Neural cell (in vitro differentiated cells): ENCODE measurements around the gene PTPRN2. TPM values are rescaled to one million over a fixed set of nuclear protein-coding genes. Genes with fewer than 3 reads are reported as not detected.
A peak's percentile ranks its signal among the peaks of the same experiment; 100 is the strongest.

ENCODE experiments used
- H2AFZ ChIP-seq: fragments of 200-600, 300-800 bp; sonication (generic), shearing (Covaris generic); 2 replicates; pipeline ENCODE4 v1.6.0; 2014; ENCODE audit warnings: low read depth, mild to moderate bottlenecking, antibody characterized with exemption, low read length, moderate library complexity
- H3F3A ChIP-seq: fragments of 200-600 bp; shearing (Covaris generic); 2 replicates; pipeline ENCODE4 v1.6.1; 2016; ENCODE audit warnings: mild to moderate bottlenecking, moderate library complexity, mixed read lengths, antibody characterized with exemption, low read length; ENCODE audit not compliant: insufficient read depth, poor library complexity, severe bottlenecking
- H3K27ac ChIP-seq: fragments of 200-600, 300-800 bp; sonication (generic), shearing (Covaris generic); 2 replicates; pipeline ENCODE4 v1.5.1; 2014; ENCODE audit warnings: mild to moderate bottlenecking, low read length, moderate library complexity
- H3K27me3 ChIP-seq: fragments of 300-800, 200-600 bp; sonication (generic), shearing (Covaris generic); 2 replicates; pipeline ENCODE4 v1.6.0; 2014; ENCODE audit warnings: mild to moderate bottlenecking, low read depth, low read length, moderate library complexity; ENCODE audit not compliant: insufficient read depth
- H3K36me3 ChIP-seq: fragments of 300-800, 200-600 bp; sonication (generic), shearing (Covaris generic); 2 replicates; pipeline ENCODE4 v1.5.1; 2014; ENCODE audit warnings: mild to moderate bottlenecking, antibody characterized with exemption, low read length, moderate library complexity; ENCODE audit not compliant: insufficient read depth
- H3K4me2 ChIP-seq: fragments of 300-800, 200-600 bp; sonication (generic), shearing (Covaris generic); 2 replicates; pipeline ENCODE4 v1.6.0; 2014; ENCODE audit warnings: mild to moderate bottlenecking, low read length
- H3K4me3 ChIP-seq: fragments of 300-800, 200-600 bp; sonication (generic), shearing (Covaris generic); 2 replicates; pipeline ENCODE4 v1.5.1; 2014; ENCODE audit warnings: mild to moderate bottlenecking, low read length, moderate library complexity
- H3K79me2 ChIP-seq: fragments of 200-600 bp; shearing (Covaris generic); replicated peaks from 2 replicates; pipeline ENCODE4 v1.6.0; 2014; ENCODE audit warnings: mild to moderate bottlenecking, low read length, moderate library complexity; ENCODE audit not compliant: insufficient read depth
- H3K9ac ChIP-seq: fragments of 300-800, 200-600 bp; sonication (generic), shearing (Covaris generic); 2 replicates; pipeline ENCODE4 v1.6.1; 2016; ENCODE audit warnings: mild to moderate bottlenecking, low read length, mixed read lengths
- H3K9me2 ChIP-seq: fragments of 200-600 bp; shearing (Covaris generic); 2 replicates; pipeline ENCODE4 v1.6.1; 2016; ENCODE audit warnings: mild to moderate bottlenecking, low read length, mixed read lengths; ENCODE audit not compliant: insufficient read depth
- H3K9me3 ChIP-seq: fragments of 200-600, 300-800 bp; sonication (generic), shearing (Covaris generic); 2 replicates; pipeline ENCODE4 v1.6.1; 2016; ENCODE audit warnings: mild to moderate bottlenecking, mixed run types, low read length, moderate library complexity, mixed read lengths
- H4K20me1 ChIP-seq: fragments of 200-600 bp; shearing (Covaris generic); 2 replicates; pipeline ENCODE4 v1.6.1; 2016; ENCODE audit warnings: mild to moderate bottlenecking, mixed run types; ENCODE audit not compliant: insufficient read depth
- CTCF ChIP-seq: fragments of 450-650 bp; IDR thresholded peaks from 2 replicates; pipeline ENCODE4 v1.5.1; 2014; ENCODE audit warnings: antibody characterized with exemption, mild to moderate bottlenecking, moderate library complexity; ENCODE audit not compliant: poor library complexity, severe bottlenecking
- EP300 ChIP-seq: fragments of 450-650 bp; conservative IDR thresholded peaks from 2 replicates; pipeline ENCODE4 v1.6.1; 2014; ENCODE audit warnings: antibody characterized with exemption, mild to moderate bottlenecking, moderate library complexity; ENCODE audit not compliant: poor library complexity, severe bottlenecking
- EZH2 ChIP-seq: fragments of 200-600, 300-800 bp; shearing (Covaris generic), sonication (generic); IDR thresholded peaks from 2 replicates; pipeline ENCODE4 v1.6.1; 2014; ENCODE audit warnings: antibody characterized with exemption, low read length, borderline replicate concordance, mild to moderate bottlenecking; ENCODE audit not compliant: insufficient read depth, poor library complexity, severe bottlenecking
- MXI1 ChIP-seq: fragments of 450-650 bp; conservative IDR thresholded peaks from 2 replicates; pipeline ENCODE4 v1.6.1; 2014; ENCODE audit warnings: antibody characterized with exemption, mild to moderate bottlenecking; ENCODE audit not compliant: poor library complexity, severe bottlenecking
- POLR2AphosphoS5 ChIP-seq: IDR thresholded peaks from 2 replicates; pipeline ENCODE4 v1.6.1; 2012
- RAD21 ChIP-seq: fragments of 450-650 bp; conservative IDR thresholded peaks from 2 replicates; pipeline ENCODE4 v1.6.1; 2014; ENCODE audit warnings: antibody characterized with exemption, mild to moderate bottlenecking, moderate library complexity
- REST ChIP-seq: IDR thresholded peaks from 2 replicates; pipeline ENCODE4 v1.6.1; 2012; ENCODE audit warnings: borderline replicate concordance
- SMC3 ChIP-seq: fragments of 450-650 bp; conservative IDR thresholded peaks from 2 replicates; pipeline ENCODE4 v1.6.1; 2014; ENCODE audit warnings: antibody characterized with exemption, mild to moderate bottlenecking, moderate library complexity; ENCODE audit not compliant: poor library complexity
- TAF1 ChIP-seq: IDR thresholded peaks from 2 replicates; pipeline ENCODE4 v1.6.1; 2012; ENCODE audit warnings: low read depth
- polyA plus RNA-seq: library from polyadenylated mRNA; depleted of rRNA; stranded (reverse); fragments of >200 nt; gene quantifications from 2 replicates; pipeline ENCODE4 v1.2.3, GENCODE V29; 2014

The PTPRN2 gene
- polyA plus RNA-seq, 1 donor from 2014 or later = 31.0 TPM

- no peaks in the 10 kb centered on the region for H3K9me2 ChIP-seq
- H3K9me3 ChIP-seq = no peaks in the 10 kb centered on the region
- H3K79me2 ChIP-seq = no peaks in the 10 kb centered on the region
- H3K9ac ChIP-seq = peak overlapping the region; percentile 42
- TF ChIP-seq CTCF (no peak), POLR2AphosphoS5 (no peak), MXI1 (no peak), EZH2 (no peak), SMC3 (no peak), EP300 (no peak), RAD21 (no peak), REST (no peak), TAF1 (no peak)
- no peaks in the 10 kb centered on the region for H3K36me3 ChIP-seq
- peak overlapping the region; percentile 1 for H3K4me2 ChIP-seq
- H3K27me3 ChIP-seq = no peaks in the 10 kb centered on the region
- H3K27ac ChIP-seq = peak overlapping the region; percentile 75
- H2AFZ ChIP-seq = no peak overlapping the region
- H3F3A ChIP-seq = no peaks in the 10 kb centered on the region
- H4K20me1 ChIP-seq = no peaks in the 10 kb centered on the region
- peak overlapping the region; percentile 19 for H3K4me3 ChIP-seq
Measured at GRCh38 chr7:158488181-158488971, 99.2 kb downstream of the PTPRN2 start.

- H3K27me3 ChIP-seq = no peaks in the 10 kb centered on the region
- H3K9ac ChIP-seq = peak overlapping the region; percentile 42
- peak overlapping the region; percentile 75 for H3K27ac ChIP-seq
- H3K9me2 ChIP-seq = no peaks in the 10 kb centered on the region
- no peaks in the 10 kb centered on the region for H3K79me2 ChIP-seq
- H3K36me3 ChIP-seq = no peaks in the 10 kb centered on the region
- H3K4me2 ChIP-seq = peak overlapping the region; percentile 1
- no peaks in the 10 kb centered on the region for H4K20me1 ChIP-seq
- no peaks in the 10 kb centered on the region for H3F3A ChIP-seq
- H2AFZ ChIP-seq = no peak overlapping the region
- peak overlapping the region; percentile 19 for H3K4me3 ChIP-seq
- H3K9me3 ChIP-seq = no peaks in the 10 kb centered on the region
- no peak for TF ChIP-seq CTCF
- TF ChIP-seq SMC3 = no peak
- TF ChIP-seq RAD21 = no peak
- TF ChIP-seq EZH2 = no peak
- TF ChIP-seq MXI1 = no peak
- TF ChIP-seq REST = no peak
- no peak for TF ChIP-seq EP300
- no peak for TF ChIP-seq TAF1
- no peak for TF ChIP-seq POLR2AphosphoS5
Measured at GRCh38 chr7:158487631-158488151, 99.9 kb downstream of the PTPRN2 start.
